ENCODE data around the gene CDKN2B-AS1.
"Not testable (repeated sequence)": the region's sequence is repeated elsewhere in the genome, so short reads cannot be mapped to it uniquely, and the experiment has no call there.

CDKN2B-AS1 gene

GRCh38 chr9:22054076-22054475 lies 59.5 kb downstream of the CDKN2B-AS1 start:
- TF ChIP-seq CTCF (IDR thresholded peaks at IDR 0.05), result no peak
- no peak overlapping the region for H3K27ac ChIP-seq
- no peak overlapping the region for H3K4me3 ChIP-seq
- no peak for DNase-seq (ENCODE audit: low spot score)

- H3K4me3 ChIP-seq, result no peak overlapping the region
These were observed 59.9 kb downstream of the CDKN2B-AS1 start for GRCh38 chr9:22054529-22054928.

GRCh38 chr9:22055090-22055489 lies 60.5 kb downstream of the CDKN2B-AS1 start:
- TF ChIP-seq CTCF (IDR thresholded peaks at IDR 0.05), result no peak
- DNase-seq (ENCODE audit: low spot score), result no peak
- H3K4me3 ChIP-seq, result no peak overlapping the region
- no peak overlapping the region for H3K27ac ChIP-seq

More at GRCh38 chr9:22054529-22054928, 59.9 kb downstream of the CDKN2B-AS1 start:
- no peak overlapping the region for H3K27ac ChIP-seq
- DNase-seq (ENCODE audit: low spot score), result no peak
- no peak for TF ChIP-seq CTCF (IDR thresholded peaks at IDR 0.05)

GRCh38 chr9:22056402-22056801 lies 61.8 kb downstream of the CDKN2B-AS1 start:
- no peak for DNase-seq (ENCODE audit: low spot score)

GRCh38 chr9:22057972-22058371 lies 63.4 kb downstream of the CDKN2B-AS1 start:
- DNase-seq (ENCODE audit: low spot score); H3K4me3 ChIP-seq; H3K27ac ChIP-seq: not testable (repeated sequence)

More at GRCh38 chr9:22056402-22056801, 61.8 kb downstream of the CDKN2B-AS1 start:
- Histone ChIP-seq H3K4me3 (no peak overlapping the region), H3K27ac (no peak overlapping the region)
- TF ChIP-seq CTCF (IDR thresholded peaks at IDR 0.05), result no peak

- H3K4me3 ChIP-seq, result no peak overlapping the region
- no peak overlapping the region for H3K27ac ChIP-seq
- TF ChIP-seq CTCF (IDR thresholded peaks at IDR 0.05), result no peak
- no peak for DNase-seq (ENCODE audit: low spot score)
These were observed 66.3 kb downstream of the CDKN2B-AS1 start for GRCh38 chr9:22060831-22061383.

- TF ChIP-seq CTCF (IDR thresholded peaks at IDR 0.05), result no peak
- H3K4me3 ChIP-seq, result no peak overlapping the region
These were observed 70.4 kb downstream of the CDKN2B-AS1 start for GRCh38 chr9:22064957-22065356.

More at GRCh38 chr9:22064957-22065356, 70.4 kb downstream of the CDKN2B-AS1 start:
- H3K27ac ChIP-seq, result no peak overlapping the region
- no peak for DNase-seq (ENCODE audit: low spot score)

All from coronary artery (tissue), 2 donors.